Central memory CD4-positive, alpha-beta T cell (primary cell): Measurements from ENCODE around the gene MIDN.

ENCODE experiments used
- DNase-seq: peaks from one replicate; pipeline ENCODE4 v3.0.0; 2022

The MIDN gene

DNA sequence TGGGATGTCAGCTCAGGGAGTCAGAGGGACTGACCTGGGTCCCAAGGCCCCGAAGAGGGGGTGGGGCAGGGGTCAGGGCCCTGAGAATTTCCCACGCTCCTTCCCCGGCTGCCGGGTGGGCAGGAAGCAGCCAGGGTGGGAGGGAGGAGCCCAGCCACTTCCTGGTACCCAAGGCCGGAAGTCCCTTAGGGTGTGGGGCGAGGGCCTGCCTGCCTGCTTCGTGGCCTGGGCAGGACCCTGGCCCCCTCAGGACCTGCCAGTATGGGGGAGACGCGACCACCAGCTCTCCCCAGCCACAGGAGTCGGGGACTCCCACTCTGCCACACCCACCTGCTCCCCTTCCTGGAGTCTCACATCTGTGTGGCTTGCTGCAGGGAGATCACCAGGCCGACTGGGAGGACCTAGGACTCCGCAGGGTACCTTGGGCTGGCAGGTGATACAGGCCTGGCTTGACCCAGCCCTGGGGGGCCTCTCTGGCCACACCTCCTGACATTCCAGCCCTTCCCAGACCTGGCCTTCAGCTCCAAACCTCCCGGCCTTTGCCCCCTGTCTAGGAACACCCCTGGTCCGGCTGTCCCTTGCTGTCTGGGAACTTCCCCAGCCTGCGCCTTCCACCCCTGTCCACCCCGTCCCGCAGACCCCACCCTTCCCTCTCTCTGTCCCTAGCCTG lies 11.0 kb downstream of the MIDN start:
- peak; percentile 79 for DNase-seq

DNA sequence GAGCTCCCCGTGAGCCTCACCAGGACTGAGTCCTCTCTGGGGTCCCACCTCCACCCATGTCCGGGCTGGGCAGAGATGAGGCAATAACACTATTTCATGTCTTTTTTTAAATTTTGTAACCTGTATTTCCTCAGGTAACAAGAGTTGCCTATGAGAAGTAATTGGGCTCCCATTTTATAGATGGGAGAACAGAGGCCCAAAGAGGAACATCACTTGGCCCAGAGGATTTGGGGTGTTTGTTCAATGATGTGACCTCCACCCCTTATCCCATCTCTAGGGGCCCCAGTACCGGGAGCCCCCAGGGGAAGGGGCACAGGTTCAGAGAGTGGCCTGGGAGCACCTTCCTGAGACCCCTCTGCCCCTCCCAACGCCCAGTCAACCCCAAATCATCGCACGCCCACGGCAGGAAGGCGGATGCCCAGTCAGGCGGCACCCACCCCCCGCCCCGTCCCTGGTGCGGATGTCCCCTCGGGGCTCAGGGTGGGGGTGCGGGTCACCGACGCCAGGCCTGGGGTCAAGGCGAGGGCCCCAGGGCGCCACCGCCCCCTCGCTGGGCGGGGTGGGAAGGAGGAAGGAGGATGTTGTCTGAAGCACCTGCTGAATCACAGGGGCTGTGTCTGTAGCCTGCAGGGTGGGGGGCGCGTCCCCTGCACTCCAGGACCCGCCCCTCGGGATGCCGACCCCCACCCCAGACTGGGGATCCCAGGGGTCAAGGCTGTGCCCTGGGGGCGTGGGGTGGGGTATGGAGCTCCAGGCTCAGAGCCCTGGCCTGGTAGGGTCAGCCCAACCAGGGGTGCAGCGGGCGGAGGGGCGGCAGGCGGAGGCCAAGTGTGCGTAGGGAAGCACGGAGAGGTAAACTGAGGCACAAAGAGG lies 11.7 kb downstream of the MIDN start:
- peak; percentile 51 for DNase-seq

- DNase-seq = peak; percentile 97
Observed at GRCh38 chr19:1260749-1261537, 12.6 kb downstream of the MIDN start.

DNA sequence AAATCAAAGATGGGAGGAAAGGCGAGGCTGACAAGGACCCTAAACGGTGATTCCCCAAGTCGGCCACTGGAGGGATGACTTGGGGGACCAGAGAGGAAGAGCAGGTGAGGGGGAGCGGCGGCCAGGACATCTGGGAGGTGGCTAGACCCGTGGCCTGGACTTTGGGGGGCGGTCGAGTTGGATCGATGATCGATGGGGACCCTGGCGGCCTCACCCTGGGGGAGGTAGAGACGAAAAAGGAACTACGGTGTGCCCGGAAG lies 13.1 kb downstream of the MIDN start:
- DNase-seq = no peak

DNA sequence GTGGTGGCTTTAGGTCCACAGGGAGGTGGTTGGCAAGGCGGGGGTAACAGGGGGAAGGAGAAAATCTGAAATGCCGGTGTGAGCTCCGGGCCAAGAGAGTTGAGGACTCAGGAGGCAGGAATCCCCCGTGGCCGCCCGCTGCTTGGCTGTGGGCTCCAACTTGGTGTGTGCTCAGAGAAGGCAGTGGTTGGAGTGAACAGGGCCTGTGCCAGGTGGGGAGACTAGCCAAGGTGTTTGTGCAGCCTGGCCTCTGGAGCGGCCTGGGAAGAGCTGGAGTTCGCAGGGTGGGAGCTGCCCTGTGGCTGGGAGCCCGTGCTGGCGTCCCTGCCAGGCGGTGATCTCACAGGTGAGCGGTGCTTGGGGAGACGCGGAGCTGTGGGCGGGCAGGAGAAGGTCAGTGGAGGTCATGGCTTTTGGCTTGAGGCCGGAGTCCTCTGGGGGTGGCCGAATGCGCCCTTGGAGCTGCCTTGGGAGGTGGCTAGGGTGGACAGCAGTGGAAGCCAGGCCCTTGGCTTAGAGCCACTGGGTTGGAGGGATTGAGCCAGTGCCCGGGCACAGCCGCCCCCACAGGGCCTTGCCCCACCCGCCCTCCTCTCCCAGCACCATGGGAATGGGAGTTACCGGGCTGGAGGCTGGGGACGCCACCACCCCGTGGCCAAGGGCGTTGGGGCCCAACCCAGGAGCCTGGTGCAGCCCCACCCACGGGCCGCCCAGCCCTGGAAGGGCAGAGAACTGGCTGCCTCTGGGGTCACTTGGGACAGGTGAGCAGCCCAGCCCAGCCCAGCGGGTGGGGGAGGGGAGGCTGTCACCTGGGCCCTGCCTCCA lies 13.6 kb downstream of the MIDN start:
- DNase-seq = peak; percentile 37

DNA sequence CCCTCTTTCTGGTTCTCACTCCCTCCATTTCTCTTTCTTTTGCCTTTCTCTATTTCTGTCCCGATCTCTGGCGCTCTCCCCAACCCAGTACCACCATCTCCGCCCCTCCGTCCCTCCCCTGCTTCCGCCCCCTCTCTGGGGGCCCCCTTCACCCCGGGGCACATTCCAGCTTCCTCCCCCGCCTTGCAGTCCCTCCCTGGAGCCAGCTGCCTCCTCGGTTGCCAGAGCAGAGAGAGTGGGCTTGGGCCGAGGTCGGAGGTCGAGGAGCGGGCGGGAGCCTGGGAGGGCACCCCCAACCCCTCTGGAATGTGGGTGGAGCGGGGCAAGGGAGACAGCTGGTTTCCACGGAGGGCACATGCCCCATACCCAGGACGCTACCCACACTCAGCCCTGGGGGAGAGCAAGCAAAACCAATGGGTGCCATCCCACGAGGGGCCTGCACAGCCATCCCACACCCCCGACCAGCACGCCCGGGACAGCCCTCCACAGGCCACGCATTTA lies 14.3 kb downstream of the MIDN start:
- DNase-seq = no peak

DNA sequence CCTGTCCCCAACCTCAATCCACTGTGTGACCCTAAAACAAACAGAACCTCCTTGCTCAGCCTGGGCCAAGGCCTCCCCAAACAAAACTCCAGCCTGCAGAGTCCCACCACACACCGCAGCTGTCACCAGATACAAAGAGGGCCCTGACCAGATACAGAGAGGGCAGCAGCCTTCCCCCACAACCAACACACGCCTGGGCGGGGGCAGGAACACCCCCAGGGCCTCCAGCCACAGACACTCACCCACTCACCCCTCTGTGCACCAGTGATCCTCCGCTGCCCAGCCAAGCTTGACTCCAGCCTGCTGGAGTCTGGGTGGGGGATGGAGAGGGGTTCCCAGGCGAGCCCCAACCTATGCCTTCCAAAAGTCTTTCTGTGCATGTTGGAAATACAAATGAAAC lies 14.8 kb downstream of the MIDN start:
- no peak for DNase-seq

DNA sequence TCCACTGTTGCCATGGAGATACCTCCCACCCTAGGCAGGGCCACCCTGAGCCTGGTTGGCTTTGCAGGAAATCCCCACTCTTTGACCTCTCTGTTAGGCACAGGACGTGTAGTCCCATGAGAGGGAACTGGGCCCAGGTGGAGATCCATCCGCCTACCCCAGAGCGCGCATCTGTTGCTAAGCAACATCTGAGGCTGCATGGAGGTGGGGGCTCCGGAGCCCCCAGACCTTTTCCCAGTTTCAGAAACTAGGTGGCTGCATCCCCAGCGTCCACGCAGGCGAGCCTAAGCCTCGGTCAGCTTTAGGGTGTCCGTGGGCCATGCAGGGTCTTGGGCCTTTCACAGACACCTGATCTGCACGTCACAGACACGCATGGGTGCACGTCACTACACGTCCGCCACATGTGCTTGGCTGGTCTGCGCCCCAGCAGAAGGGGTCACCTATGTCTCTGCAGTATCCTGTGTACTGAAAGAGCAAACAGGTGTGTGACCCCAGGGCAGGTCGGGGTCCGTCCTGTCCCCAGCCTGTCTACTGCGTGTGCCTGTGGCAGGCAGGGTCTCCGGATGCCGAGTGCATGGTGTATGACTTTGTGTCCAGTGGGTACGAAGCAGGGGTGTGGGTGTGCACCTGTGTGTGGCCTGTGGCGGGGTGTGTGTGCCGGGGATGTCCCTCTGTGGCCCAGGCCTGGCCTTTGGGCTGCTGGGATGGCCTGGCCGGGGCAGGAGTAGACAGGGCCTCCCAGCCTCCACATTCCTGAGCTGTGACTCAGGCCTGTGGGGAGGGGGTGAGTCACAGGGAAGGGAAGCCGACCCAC lies 16.6 kb downstream of the MIDN start:
- no peak for DNase-seq

GRCh38 chr19:1265615-1266128 lies 17.3 kb downstream of the MIDN start:
- no peak for DNase-seq

- DNase-seq = peak; percentile 77
Observed at GRCh38 chr19:1266129-1266915, 17.9 kb downstream of the MIDN start.

- peak; percentile 64 for DNase-seq
Observed at GRCh38 chr19:1266916-1267476, 18.6 kb downstream of the MIDN start.

DNA sequence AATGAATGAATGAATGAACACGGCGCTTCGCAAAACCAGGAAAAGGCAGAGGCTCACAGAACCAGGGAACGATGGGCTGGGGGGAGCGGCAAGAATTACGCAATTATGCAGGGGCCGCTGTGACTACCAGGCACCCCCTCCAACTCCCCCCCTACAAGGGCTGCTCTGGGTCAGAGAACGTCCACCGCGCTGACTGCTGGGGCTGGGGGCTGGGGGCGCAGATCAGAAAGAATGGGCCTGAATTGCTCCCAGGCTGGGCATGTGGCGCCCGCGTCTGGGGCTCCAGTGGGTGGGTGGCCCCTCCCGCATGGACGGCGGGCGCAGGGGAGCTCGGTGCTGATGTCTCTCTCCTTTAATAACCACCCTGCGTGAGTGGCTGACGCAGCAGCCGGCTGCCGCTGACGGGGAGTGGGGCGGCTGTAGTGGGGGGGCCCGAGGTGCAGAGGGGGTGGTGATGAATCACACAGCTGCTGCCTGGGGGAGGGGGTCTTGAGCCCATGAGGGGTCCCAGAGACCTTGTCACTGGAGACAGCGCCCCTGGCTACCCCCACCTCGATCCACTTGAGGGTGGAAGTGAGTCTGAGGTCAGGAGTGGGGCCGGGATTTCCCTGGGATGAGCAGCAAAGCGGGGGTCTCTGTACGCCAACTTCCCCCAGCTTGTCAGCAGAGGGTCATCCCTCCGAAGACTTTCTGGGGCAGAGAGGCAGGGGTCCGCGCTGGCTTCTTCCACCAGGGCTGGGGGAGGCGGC lies 19.3 kb downstream of the MIDN start:
- no peak for DNase-seq

GRCh38 chr19:1268226-1269064 lies 20.1 kb downstream of the MIDN start:
- no peak for DNase-seq

- peak; percentile 99 for DNase-seq
Observed at GRCh38 chr19:1269065-1269477, 20.7 kb downstream of the MIDN start, which contains the start of gene CIRBP. Gene CIRBP (plus strand): TSS chr19:1269332. CDS start chr19:1270934, 1,602 bp downstream.

- peak; percentile 83 for DNase-seq
Observed at GRCh38 chr19:1269478-1270212, 21.3 kb downstream of the MIDN start.

- no peak for DNase-seq
Observed at GRCh38 chr19:1270213-1270853, 21.9 kb downstream of the MIDN start.
